Head of caudate nucleus (tissue), 42 donors: ENCODE results near the gene ZFP3.
"Not testable (repeated sequence)": the region's sequence is repeated elsewhere in the genome, so short reads cannot be mapped to it uniquely, and the experiment has no call there.

Experiments
- DNase-seq, 42 donors: peaks; one replicate each; pipeline versions ENCODE4 v3.0.0 to v3.0.0-alpha.2; 2020 to 2021; ENCODE audit warnings: mixed read lengths in 7 of 42
- intact Hi-C: fragments of 100-400 bp; cut with DNase I; formaldehyde crosslinking; loops from one replicate; pipeline ENCODE4 v1.15.0; 2022

Gene ZFP3

DNA sequence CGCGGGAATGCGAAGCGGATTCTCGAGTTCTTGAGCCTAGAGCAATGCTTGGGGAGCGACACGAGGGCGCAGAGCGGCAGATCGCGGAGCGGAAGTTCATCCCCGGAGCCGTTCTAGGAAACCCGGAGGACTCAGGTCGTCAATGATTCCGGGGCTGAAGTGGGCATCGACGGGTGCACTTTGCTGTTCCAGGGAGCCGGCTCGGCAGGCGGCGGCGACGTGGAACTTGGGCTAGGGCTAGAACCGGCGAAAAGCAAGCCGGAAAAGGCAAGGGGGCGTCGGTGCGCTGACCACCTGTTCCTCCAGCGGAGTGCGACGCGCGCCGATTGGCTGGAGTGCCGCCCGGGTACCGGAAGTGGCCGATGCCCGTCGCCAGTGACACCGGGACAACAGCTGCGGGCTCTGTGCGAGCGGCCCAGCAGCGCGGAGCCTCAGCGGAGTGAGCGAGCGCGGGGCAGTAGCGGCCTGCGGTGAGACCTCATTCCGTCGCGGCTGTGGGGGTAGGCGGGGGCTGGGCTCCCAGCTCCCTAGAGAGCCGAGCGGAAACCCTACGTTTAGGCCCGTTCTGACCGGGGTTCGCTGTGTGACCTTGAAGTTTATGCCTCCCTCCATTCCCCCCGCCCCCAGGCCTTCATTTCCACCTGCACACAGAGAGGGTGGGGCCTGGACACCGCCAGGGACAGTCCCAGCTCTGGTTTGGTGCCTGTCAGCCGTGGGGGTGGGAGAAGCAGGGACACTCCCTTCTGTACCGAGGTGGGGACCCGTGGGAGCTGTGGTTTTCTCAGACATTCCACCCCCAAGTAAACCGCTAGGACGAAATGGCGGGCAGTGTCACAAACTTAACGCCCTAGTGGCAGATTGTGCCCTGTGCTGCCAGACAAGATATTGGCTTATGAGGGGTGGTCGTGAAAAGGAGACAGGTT lies at the start of gene ZFP3:
ZFP3 (plus strand) TSS at position 362 of the 923 bp plus-strand sequence. CDS start 13,038 bp downstream, outside the sequence.
- peak; percentile 72 to 94 (median 88) for DNase-seq
- intact Hi-C loops: loop anchor here (5.0 to 10.0 kb wide), 3 partner anchors 34 to 141 kb away; partner anchors contain the start of genes ZNF232 and ZNF594

DNA sequence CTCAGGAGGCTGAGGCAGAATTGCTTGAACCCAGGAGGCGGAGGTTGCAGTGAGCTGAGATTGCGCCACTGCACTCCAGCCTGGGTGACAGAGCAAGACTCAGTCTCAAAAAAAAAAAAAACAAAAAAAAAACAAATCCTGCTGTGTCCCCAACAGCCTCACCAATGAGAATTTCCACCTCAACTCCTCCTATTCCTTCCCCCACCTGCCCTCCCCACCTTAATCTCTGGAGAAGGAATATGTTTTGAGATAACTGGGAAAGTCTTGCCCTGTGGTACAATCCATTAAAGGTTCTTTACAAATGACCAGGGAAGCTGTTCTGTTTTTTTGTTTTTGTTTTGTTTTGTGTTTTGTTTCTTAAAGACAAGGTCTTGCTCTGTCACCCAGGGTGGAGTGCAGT lies 48.1 kb upstream of the ZFP3 start:
- intact Hi-C loops, DNase-seq: not testable (repeated sequence)

GRCh38 chr17:5031365-5032082 lies 46.7 kb upstream of the ZFP3 start:
- intact Hi-C loops: no loop called here
- peak; percentile 49 to 87 (median 74) for DNase-seq

DNA sequence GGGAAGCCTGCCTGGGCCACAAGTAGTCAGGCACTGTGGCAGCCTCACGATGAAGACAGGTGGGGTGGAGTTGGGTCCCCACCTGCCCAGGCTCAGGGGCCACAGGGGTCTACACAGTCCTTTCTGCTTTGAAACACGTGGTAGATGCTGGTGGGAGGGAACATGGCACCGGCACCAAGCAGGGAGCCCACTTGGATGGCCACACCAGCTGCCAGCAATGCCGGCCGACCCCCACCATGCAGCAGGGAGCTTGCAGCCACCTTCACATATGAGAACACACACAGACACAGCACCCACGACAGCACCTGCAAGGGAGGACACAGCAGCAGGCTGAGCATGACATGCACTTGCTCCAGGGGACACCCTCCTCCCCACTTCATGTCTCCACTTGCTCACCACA lies 45.4 kb upstream of the ZFP3 start:
- intact Hi-C loops: no loop called here
- DNase-seq: no peak

GRCh38 chr17:5033352-5034015 lies 44.8 kb upstream of the ZFP3 start:
- intact Hi-C loops: no loop called here
- DNase-seq: no peak

GRCh38 chr17:5034063-5034462 lies 44.2 kb upstream of the ZFP3 start:
- intact Hi-C loops: no loop called here
- no peak for DNase-seq

DNA sequence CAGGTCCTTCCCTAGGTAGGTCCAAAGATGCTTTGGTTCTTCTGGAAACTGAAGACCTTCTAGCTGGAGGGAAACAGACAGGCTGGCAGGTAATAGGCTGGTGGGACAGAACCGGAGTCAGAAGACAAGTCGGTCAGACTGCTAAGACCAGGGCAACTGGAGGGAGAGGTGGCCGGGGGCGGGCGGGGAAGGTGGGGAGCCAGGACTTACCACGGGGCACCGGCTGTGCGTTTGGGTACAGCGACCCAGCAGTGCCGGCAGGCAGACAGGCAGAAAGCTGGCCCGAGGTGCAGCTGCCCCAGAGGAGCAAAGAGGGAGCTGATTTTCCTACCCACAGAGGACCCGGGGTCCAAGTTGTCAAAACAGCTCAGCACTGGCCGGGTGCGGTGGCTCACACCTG lies 43.6 kb upstream of the ZFP3 start:
- no peak for DNase-seq
- intact Hi-C loops: no loop called here

DNA sequence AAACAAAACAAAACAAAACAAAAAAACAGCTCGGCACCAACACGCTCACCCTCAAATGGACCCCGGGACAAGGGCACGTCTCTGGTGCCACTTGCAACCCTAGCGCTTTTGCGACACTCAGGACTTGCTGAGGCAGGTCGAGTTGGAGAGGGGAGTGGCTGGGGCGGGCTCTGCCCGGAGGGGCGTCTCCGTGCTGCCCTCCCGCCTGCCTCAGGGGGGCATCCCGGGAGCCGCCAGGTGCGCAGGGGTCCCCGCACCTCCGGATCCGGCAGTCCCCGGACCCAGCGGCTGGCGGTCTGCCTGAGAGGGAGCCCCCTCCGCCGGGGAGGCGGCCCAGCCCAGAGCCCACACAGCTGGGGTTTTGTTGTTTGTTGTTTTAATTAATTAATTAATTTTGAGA lies 43.0 kb upstream of the ZFP3 start, which contains the start of gene SLC52A1:
SLC52A1 (minus strand) TSS at position 112 of the 400 bp plus-strand sequence. CDS start 820 bp downstream, outside the sequence.
- intact Hi-C loops: no loop called here
- DNase-seq: no peak

DNA sequence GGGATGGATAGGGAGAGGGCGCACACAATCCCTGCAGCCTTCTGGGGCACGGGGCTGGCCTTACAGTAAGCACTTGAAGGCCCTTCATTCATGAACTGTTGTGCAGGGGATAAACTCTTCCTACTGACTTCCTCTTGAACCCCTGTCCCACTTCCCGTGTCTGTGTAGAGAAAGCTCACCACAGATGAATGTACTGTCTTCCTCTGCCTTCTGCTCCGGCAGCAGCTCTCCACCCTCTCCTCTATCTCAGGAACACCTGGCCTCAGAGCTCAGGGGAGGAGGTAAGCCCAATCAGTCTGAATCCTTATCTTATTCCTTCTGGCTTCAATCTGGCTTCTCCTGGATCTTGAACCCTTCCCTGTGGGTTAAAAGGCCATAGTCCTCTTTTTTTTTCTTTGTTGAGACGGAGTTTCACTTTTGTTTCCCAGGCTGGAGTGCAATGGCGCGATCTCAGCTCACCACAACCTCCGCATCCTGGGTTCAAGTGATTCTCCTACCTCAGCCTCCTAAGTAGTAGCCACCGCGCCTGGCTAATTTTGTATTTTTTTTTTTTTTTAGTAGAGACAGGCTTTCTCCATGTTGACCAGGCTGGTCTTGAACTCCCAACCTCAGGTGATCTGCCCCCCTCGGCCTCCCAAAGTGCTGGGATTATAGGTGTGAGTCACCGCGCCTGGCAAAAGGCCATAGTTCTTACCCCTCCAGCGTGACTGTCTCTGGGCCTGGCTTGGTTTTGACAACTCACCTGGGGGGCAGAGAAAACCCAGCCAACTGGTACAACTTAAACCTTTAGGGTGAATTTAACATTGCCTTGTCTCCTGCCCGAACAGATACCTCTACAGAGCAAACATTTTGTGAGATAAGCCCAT lies 35.9 kb upstream of the ZFP3 start:
- no peak for DNase-seq
- intact Hi-C loops: no loop called here

DNA sequence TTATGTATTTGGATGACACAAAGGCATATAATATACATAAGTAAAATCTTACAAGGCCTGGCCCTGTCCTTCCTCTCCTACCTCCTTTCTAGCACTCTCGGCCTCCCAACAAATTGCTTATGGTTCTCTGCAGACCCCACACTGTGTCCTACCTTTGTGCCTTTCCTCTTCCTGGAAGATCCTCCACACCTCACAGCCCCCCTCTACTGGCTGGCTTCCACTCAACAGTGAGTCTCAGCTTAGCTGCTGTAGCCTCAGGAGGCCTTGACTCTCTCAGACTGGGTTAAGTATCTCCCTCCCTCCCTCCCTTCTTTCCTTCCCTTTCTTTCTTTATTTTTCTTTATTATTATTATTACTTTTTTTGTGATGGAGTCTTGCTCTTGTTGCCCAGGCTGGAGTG lies 34.7 kb upstream of the ZFP3 start:
- intact Hi-C loops: no loop called here
- no peak for DNase-seq

- DNase-seq: no peak
- intact Hi-C loops: no loop called here
Measured at GRCh38 chr17:5044630-5045029, 33.6 kb upstream of the ZFP3 start.

GRCh38 chr17:5045496-5045895 lies 32.8 kb upstream of the ZFP3 start:
- intact Hi-C loops: no loop called here
- DNase-seq: no peak

DNA sequence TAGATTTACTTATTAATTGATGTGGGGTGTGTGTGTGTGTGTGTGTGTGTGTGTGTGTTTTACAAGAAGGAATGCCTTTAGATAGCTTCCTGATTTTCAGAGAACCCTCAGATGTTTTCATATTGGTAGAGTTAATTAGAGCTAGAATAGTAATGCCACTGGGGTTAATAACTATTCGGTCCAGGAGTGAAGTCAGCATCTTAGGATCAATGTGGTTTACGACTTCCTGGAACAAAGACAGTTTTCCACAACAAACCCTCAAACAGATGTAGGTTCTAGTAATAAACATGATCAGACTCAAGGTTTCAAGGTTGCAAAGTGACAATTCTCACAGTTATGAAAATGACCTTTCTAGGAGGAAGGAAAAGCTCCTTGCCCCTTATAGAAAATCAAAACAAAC lies 30.8 kb upstream of the ZFP3 start:
- intact Hi-C loops: no loop called here
- no peak for DNase-seq

GRCh38 chr17:5049314-5049841 lies 28.9 kb upstream of the ZFP3 start:
- intact Hi-C loops: no loop called here
- no peak for DNase-seq

DNA sequence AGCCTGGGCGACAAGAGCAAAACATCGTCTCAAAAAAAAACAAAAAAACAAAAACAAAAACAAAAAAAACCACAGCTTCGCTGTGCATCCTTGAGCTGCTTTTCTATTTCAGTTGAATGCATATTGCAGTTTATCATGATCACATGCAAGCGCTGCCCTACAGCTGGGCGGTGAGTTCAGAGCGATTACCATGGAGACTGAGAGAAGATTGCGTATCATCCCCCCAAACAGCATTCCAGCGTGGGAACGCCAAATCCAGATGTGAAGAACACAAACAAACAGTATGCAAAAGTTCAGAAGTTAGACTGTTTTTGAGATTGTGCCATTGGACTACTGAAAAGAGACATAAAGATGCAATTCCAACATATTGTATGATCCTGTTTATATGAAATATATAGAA lies 28.0 kb upstream of the ZFP3 start:
- no peak for DNase-seq
- intact Hi-C loops: no loop called here

DNA sequence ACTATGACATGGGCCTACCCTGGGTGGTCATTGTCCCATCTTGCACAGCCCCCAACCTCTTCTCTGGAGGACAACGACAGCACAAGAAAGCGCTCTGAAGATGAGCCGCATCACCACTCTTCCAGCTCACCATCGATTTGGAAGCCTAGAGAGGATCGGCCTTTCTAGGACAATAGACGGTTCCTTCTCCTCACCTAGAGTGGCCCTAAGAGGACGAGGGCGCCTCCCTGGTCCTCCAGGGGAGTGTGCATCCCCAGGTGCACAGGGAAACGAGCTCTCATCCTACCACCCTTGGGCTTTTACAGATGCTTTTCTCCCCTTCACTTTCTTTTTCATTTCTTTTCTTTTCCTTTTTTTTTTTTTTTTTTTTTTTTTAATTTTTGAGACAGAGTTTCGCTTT lies 22.7 kb upstream of the ZFP3 start:
- DNase-seq: no peak
- intact Hi-C loops: no loop called here

GRCh38 chr17:5065227-5065744 lies 13.0 kb upstream of the ZFP3 start:
- intact Hi-C loops: loop anchor here (10.0 kb wide), 2 partner anchors 80 to 160 kb away; partner anchors contain the start of genes CAMTA2 and CHRNE
- no peak for DNase-seq

DNA sequence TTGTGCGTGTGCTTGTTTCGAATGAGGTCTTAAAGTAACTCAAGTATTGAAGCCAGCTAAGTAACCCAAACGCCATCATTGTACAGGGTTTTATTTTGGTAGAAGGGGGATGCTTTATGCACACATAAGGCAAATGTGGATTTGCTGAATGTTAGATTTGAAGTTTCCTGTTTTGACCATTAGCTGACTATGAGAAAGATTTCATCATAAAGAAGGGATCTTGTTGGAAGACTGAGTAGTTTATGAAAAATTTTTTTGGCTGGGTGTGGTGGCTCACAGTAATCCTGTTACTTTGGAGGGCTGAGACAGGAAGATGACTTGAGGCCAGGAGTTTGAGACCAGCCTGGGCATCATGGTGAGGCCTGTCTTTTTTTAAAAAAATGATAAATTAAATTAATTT lies 10.0 kb upstream of the ZFP3 start:
- intact Hi-C loops: loop anchor here (10.0 kb wide), 2 partner anchors 83 to 163 kb away; partner anchors contain the start of genes CAMTA2 and CHRNE
- DNase-seq: no peak
